Activated CD8-positive, alpha-beta memory T cell treated with anti-CD3 and anti-CD28 coated beads for 24 hours (primary cell): Measurements from ENCODE around the gene SYT5.
"Not testable (repeated sequence)": the region's sequence is repeated elsewhere in the genome, so short reads cannot be mapped to it uniquely, and the experiment has no call there.

Source experiments
- DNase-seq: peaks from one replicate; pipeline ENCODE4 v3.0.0-alpha.2; 2020

The SYT5 gene

GRCh38 chr19:55179606-55180484 is at the start of gene SYT5:
Gene SYT5 (minus strand): TSS chr19:55180289. CDS start chr19:55179041, 1,248 bp downstream.
- DNase-seq = peak; percentile 88

- DNase-seq = no peak
Measured at GRCh38 chr19:55229789-55230182, 49.7 kb upstream of the SYT5 start.

- DNase-seq = no peak
Measured at GRCh38 chr19:55229145-55229788, 49.2 kb upstream of the SYT5 start.

- no peak for DNase-seq
Measured at GRCh38 chr19:55228403-55229031, 48.4 kb upstream of the SYT5 start, which contains the start of gene TMEM86B. Gene TMEM86B (minus strand): TSS chr19:55228763. CDS start chr19:55228741, 22 bp downstream.

- no peak for DNase-seq
Measured at GRCh38 chr19:55228015-55228391, 47.9 kb upstream of the SYT5 start.

- DNase-seq = no peak
Measured at GRCh38 chr19:55227241-55228014, 47.3 kb upstream of the SYT5 start.

GRCh38 chr19:55226788-55227187 is 46.7 kb upstream of the SYT5 start:
- DNase-seq = no peak

GRCh38 chr19:55226273-55226672 is 46.2 kb upstream of the SYT5 start:
- no peak for DNase-seq

- DNase-seq = no peak
Measured at GRCh38 chr19:55225415-55225958, 45.4 kb upstream of the SYT5 start.

- not testable (repeated sequence) for DNase-seq
Measured at GRCh38 chr19:55224679-55225414, 44.8 kb upstream of the SYT5 start.

- no peak for DNase-seq
Measured at GRCh38 chr19:55224038-55224665, 44.1 kb upstream of the SYT5 start.

- DNase-seq = no peak
Measured at GRCh38 chr19:55223291-55224037, 43.4 kb upstream of the SYT5 start.

- no peak for DNase-seq
Measured at GRCh38 chr19:55220525-55220924, 40.4 kb upstream of the SYT5 start.

- DNase-seq = peak; percentile 77
Measured at GRCh38 chr19:55216461-55217198, 36.5 kb upstream of the SYT5 start.

GRCh38 chr19:55213547-55213946 is 33.5 kb upstream of the SYT5 start:
- DNase-seq = no peak

- DNase-seq = peak; percentile 69
Measured at GRCh38 chr19:55212447-55212846, 32.4 kb upstream of the SYT5 start.

GRCh38 chr19:55209693-55210472 is 29.8 kb upstream of the SYT5 start:
- DNase-seq = no peak

GRCh38 chr19:55208880-55209692 is 29.0 kb upstream of the SYT5 start, which contains the start of gene PTPRH:
Gene PTPRH (minus strand): TSS chr19:55209501. CDS start chr19:55209433, 68 bp downstream.
- DNase-seq = no peak
